ENCODE results near the gene COX20. TPM values are rescaled to one million over a fixed set of nuclear protein-coding genes. Genes with fewer than 3 reads are reported as not detected.

COX20 gene
- total RNA-seq, 1 donor from 2014 or later = 37.1 TPM

GRCh38 chr1:244843148-244843978, 7.9 kb downstream of the COX20 start:
- DNase-seq (no peak), ATAC-seq (ENCODE audit: low read depth) (no peak)
- no peak overlapping the region for H3K27ac Mint-ChIP-seq

GRCh38 chr1:244844155-244845121, 9.0 kb downstream of the COX20 start:
- peaks cover 12% of the 10 kb centered on the region for H3K4me1 Mint-ChIP-seq
- no peak overlapping the region for H3K27ac Mint-ChIP-seq
- peaks cover 93% of the 10 kb centered on the region for H3K36me3 Mint-ChIP-seq (ENCODE audit: low read depth)
- intact Hi-C loops (cut with micrococcal nuclease) = no loop called here
- no peak for DNase-seq
- H3K27me3 Mint-ChIP-seq = no peaks in the 10 kb centered on the region
- POLR2A ChIA-PET = interaction anchor here (1.0 to 2.2 kb wide), 2 partner anchors 9 to 12 kb away, joined by 5 to 11 read pairs; partner anchors contain the start of gene COX20
- no peaks in the 10 kb centered on the region for H3K9me3 Mint-ChIP-seq
- ATAC-seq (ENCODE audit: low read depth) = no peak
- CTCF ChIA-PET = no interaction called here
- TF ChIP-seq CTCF (IDR thresholded peaks at IDR 0.05) = no peak
- no peak overlapping the region for H3K4me3 Mint-ChIP-seq

More at GRCh38 chr1:244843148-244843978, 7.9 kb downstream of the COX20 start:
- ChIA-PET POLR2A (interaction anchor here (0.7 to 2.2 kb wide), 4 partner anchors 8 to 25 kb away, joined by 3 to 11 read pairs (median 4); partner anchors contain the start of gene COX20), CTCF (no interaction called here)
- peaks cover 21% of the 10 kb centered on the region for H3K4me1 Mint-ChIP-seq
- H3K9me3 Mint-ChIP-seq = no peaks in the 10 kb centered on the region
- TF ChIP-seq CTCF (IDR thresholded peaks at IDR 0.05) = no peak
- H3K4me3 Mint-ChIP-seq = no peak overlapping the region
- H3K27me3 Mint-ChIP-seq = no peaks in the 10 kb centered on the region
- intact Hi-C loops (cut with micrococcal nuclease) = loop anchor here (1.0 kb wide), 1 partner anchor 8 kb away; the partner anchor contains the start of gene COX20
- H3K36me3 Mint-ChIP-seq (ENCODE audit: low read depth) = peaks cover 93% of the 10 kb centered on the region

GRCh38 chr1:244846653-244847052, 11.2 kb downstream of the COX20 start:
- ChIA-PET CTCF (interaction anchor here (0.6 kb wide), 1 partner anchor 45 kb away, joined by 3 read pairs; no protein-coding TSS in a partner anchor), POLR2A (interaction anchor here (1.4 to 3.2 kb wide), 3 partner anchors 9 to 16 kb away, joined by 3 to 15 read pairs (median 9); partner anchors contain the start of genes COX20 and HNRNPU)
- Mint-ChIP-seq H3K4me1 (peaks cover 7% of the 10 kb centered on the region), H3K9me3 (no peaks in the 10 kb centered on the region), H3K27ac (no peak overlapping the region), H3K4me3 (no peak overlapping the region), H3K27me3 (no peaks in the 10 kb centered on the region), H3K36me3 (ENCODE audit: low read depth) (peaks cover 94% of the 10 kb centered on the region)
- intact Hi-C loops (cut with micrococcal nuclease) = no loop called here
- DNase-seq = no peak
- no peak for TF ChIP-seq CTCF (IDR thresholded peaks at IDR 0.05)
- ATAC-seq (ENCODE audit: low read depth) = no peak

- no peak overlapping the region for H3K4me3 Mint-ChIP-seq
- intact Hi-C loops (cut with micrococcal nuclease) = no loop called here
- TF ChIP-seq CTCF (IDR thresholded peaks at IDR 0.05) = no peak
- H3K9me3 Mint-ChIP-seq = no peaks in the 10 kb centered on the region
- H3K36me3 Mint-ChIP-seq (ENCODE audit: low read depth) = peaks cover 91% of the 10 kb centered on the region
- no peaks in the 10 kb centered on the region for H3K27me3 Mint-ChIP-seq
- no peak for DNase-seq
- ChIA-PET CTCF (interaction anchor here (1.2 kb wide), 1 partner anchor 193 kb away, joined by 3 read pairs; no protein-coding TSS in a partner anchor), POLR2A (interaction anchor here (0.7 to 7.4 kb wide), 4 partner anchors 13 to 131 kb away, joined by 3 to 80 read pairs (median 7); partner anchors contain the start of gene HNRNPU)
- no peak for ATAC-seq (ENCODE audit: low read depth)
- peaks cover 23% of the 10 kb centered on the region for H3K4me1 Mint-ChIP-seq
- H3K27ac Mint-ChIP-seq = no peak overlapping the region
Observed at GRCh38 chr1:244849189-244849866, 13.9 kb downstream of the COX20 start.

Measured in activated B cell treated with CpG ODN at 0.5 μM for 24 hours (primary cell).